SHP77 treated with DMSO at 0.1 percent for 48 hours (cell line): ENCODE data around the gene BEX3.

Experiments
- DNase-seq: peaks from one replicate; lab custom pipeline; 2025; lab: John Stamatoyannopoulos, UW

The BEX3 gene

GRCh38 chrX:103423955-103424638, 47.8 kb downstream of the BEX3 start:
- no peak for DNase-seq
